Measurements from ENCODE around the gene USP24.

DNA sequence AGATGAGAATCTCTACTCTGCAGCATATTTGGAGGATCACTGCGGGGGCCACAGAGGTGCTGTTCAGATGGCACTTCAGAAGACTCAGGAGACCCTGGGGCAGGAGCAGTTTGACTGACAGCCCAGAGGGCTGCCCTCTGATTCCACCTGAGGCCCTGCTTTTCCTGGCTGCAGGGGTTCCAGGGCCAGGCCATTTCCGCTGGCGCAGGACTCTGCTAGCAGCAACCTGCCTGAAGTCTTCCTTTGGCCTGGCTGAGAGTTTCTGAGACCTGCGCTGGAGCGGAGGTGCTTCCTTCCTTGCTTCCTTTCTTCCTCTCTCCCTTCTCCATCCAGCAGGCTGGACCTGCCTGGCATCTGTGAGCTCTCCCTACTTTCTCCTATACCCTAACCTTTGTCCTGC lies 164.0 kb downstream of the USP24 start:
- TF ChIP-seq FOXP2 (optimal IDR thresholded peaks at IDR 0.05; ENCODE audit: control extremely low read depth, extremely low read length, insufficient read depth) (no peak), POLR2AphosphoS5 (IDR thresholded peaks at IDR 0.05; ENCODE audit: borderline replicate concordance, low read depth, low read length) (no peak), EZH2 (IDR thresholded peaks at IDR 0.05) (no peak)

Data from SK-N-MC (cell line).